Natural killer cell (primary cell): ENCODE results near the gene KLK4. TPM values are rescaled to one million over a fixed set of nuclear protein-coding genes. Genes with fewer than 3 reads are reported as not detected.

Source experiments
- ATAC-seq, 3 donors: fragments of 150-1000 bp in 2 of 3; fragments of 200-7000 bp in 1 of 3; cut with Tn5 transposase; 1 replicate in 1 of 3; 2 replicates in 2 of 3; pipeline ENCODE4 v1.10.0; 2021; ENCODE audit warnings: mild to moderate bottlenecking in 2 of 3, moderate library complexity in 2 of 3
- DNase-seq, 2 donors: peaks; one replicate each; pipeline versions ENCODE4 v3.0.0 to v3.0.0-alpha.2; 2013 to 2021; ENCODE audit warnings: mixed read lengths in 1 of 2
- H3K27ac ChIP-seq: one replicate; pipeline ENCODE4 v1.5.1; 2013; ENCODE audit warnings: mild to moderate bottlenecking, low read length
- H3K27me3 ChIP-seq: one replicate; pipeline ENCODE4 v1.6.1; 2013; ENCODE audit warnings: low read length; ENCODE audit not compliant: control insufficient read depth, insufficient read depth
- H3K36me3 ChIP-seq: one replicate; pipeline ENCODE4 v1.6.1; 2013; ENCODE audit warnings: low read length; ENCODE audit not compliant: control insufficient read depth, insufficient read depth
- H3K4me1 ChIP-seq: one replicate; pipeline ENCODE4 v1.6.1; 2013; ENCODE audit warnings: low read length; ENCODE audit not compliant: control insufficient read depth, insufficient read depth
- H3K4me3 ChIP-seq: one replicate; pipeline ENCODE4 v1.5.1; 2013; ENCODE audit warnings: low read length
- H3K9me3 ChIP-seq: one replicate; pipeline ENCODE4 v1.6.1; 2013; ENCODE audit warnings: low read length; ENCODE audit not compliant: control insufficient read depth, insufficient read depth
- H3K27ac Mint-ChIP-seq, 2 donors: one replicate each; pipeline ENCODE4 v1.8.0; 2022; ENCODE audit warnings: mild to moderate bottlenecking in 2 of 2, mixed read lengths in 2 of 2, moderate library complexity in 1 of 2
- H3K27me3 Mint-ChIP-seq, 2 donors: one replicate each; pipeline ENCODE4 v1.8.0; 2022; ENCODE audit warnings: low read depth in 2 of 2, mixed read lengths in 2 of 2
- H3K36me3 Mint-ChIP-seq: one replicate; pipeline ENCODE4 v1.8.0; 2022; ENCODE audit warnings: mixed read lengths
- H3K4me1 Mint-ChIP-seq, 2 donors: one replicate each; pipeline ENCODE4 v1.8.0; 2022; ENCODE audit warnings: mixed read lengths in 2 of 2
- H3K4me3 Mint-ChIP-seq: one replicate; pipeline ENCODE4 v1.8.0; 2022; ENCODE audit warnings: mild to moderate bottlenecking, moderate library complexity, mixed read lengths
- H3K9me3 Mint-ChIP-seq, 2 donors: one replicate each; pipeline ENCODE4 v1.8.0; 2022; ENCODE audit warnings: mixed read lengths in 2 of 2
- WGBS: methylation state at CpG from one replicate; pipeline ENCODE4 v1.1.7; 2013; ENCODE audit warnings: missing lambda C conversion rate; ENCODE audit not compliant: insufficient coverage; 5-methylcytosine and 5-hydroxymethylcytosine counted together
- intact Hi-C: fragments of 100-400 bp; cut with micrococcal nuclease; formaldehyde crosslinking; loops from one replicate; pipeline ENCODE4 v1.14.2; 2022
- total RNA-seq, 4 donors: library from RNA; stranded (reverse); fragments of 120-200 nt in 1 of 4; gene quantifications; one replicate each; pipeline versions ENCODE4 v1.2.3 to v1.2.4, GENCODE V29; 2013 to 2022
- TF ChIP-seq, protein P1 (sequence below): fragments of 200-600 bp; IDR thresholded peaks from one replicate; pipeline ENCODE4 v1.8.0; 2022; ENCODE audit warnings: antibody characterized with exemption

Gene KLK4
- total RNA-seq = not detected
- not detected for total RNA-seq (2013)

- H3K4me3 ChIP-seq = no peak within 1 kb of the TSS
- 66% methylated on average over 9 of the region's 9 CpGs for WGBS
- intact Hi-C loops = no loop called here
- TF ChIP-seq, protein P1, sequence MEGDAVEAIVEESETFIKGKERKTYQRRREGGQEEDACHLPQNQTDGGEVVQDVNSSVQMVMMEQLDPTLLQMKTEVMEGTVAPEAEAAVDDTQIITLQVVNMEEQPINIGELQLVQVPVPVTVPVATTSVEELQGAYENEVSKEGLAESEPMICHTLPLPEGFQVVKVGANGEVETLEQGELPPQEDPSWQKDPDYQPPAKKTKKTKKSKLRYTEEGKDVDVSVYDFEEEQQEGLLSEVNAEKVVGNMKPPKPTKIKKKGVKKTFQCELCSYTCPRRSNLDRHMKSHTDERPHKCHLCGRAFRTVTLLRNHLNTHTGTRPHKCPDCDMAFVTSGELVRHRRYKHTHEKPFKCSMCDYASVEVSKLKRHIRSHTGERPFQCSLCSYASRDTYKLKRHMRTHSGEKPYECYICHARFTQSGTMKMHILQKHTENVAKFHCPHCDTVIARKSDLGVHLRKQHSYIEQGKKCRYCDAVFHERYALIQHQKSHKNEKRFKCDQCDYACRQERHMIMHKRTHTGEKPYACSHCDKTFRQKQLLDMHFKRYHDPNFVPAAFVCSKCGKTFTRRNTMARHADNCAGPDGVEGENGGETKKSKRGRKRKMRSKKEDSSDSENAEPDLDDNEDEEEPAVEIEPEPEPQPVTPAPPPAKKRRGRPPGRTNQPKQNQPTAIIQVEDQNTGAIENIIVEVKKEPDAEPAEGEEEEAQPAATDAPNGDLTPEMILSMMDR = no peak
- DNase-seq = no peak
- no peak within 1 kb of the TSS for H3K27ac Mint-ChIP-seq
- peaks cover 0 to 10% of the 10 kb centered on the region in 2 donors for H3K4me1 Mint-ChIP-seq
- H3K27me3 ChIP-seq = peaks cover 20% of the 10 kb centered on the region
- H3K36me3 Mint-ChIP-seq = no peaks in the 10 kb centered on the region
- no peak within 1 kb of the TSS for H3K4me3 Mint-ChIP-seq
- ATAC-seq = peak in 1 of 3 donors; percentile 31
- H3K4me1 ChIP-seq = peaks cover 9% of the 10 kb centered on the region
- no peaks in the 10 kb centered on the region for H3K9me3 ChIP-seq
- peaks cover 36 to 41% of the 10 kb centered on the region in 2 donors for H3K27me3 Mint-ChIP-seq
- H3K27ac ChIP-seq = no peak within 1 kb of the TSS
- H3K36me3 ChIP-seq = no peaks in the 10 kb centered on the region
- H3K9me3 Mint-ChIP-seq = no peaks in the 10 kb centered on the region
Measured at GRCh38 chr19:50911206-50912101, at the start of gene KLK4. KLK4 (minus strand) TSS chr19:50911395; CDS start chr19:50910738, 657 bp downstream.

- Histone ChIP-seq H3K4me3 (no peak overlapping the region), H3K27ac (no peak overlapping the region), H3K4me1 (no peaks in the 10 kb centered on the region), H3K27me3 (no peaks in the 10 kb centered on the region), H3K9me3 (no peaks in the 10 kb centered on the region), H3K36me3 (no peaks in the 10 kb centered on the region)
- Mint-ChIP-seq H3K27ac (no peak overlapping the region), H3K27me3 (peaks cover 9 to 23% of the 10 kb centered on the region in 2 donors), H3K9me3 (peaks cover 7 to 8% of the 10 kb centered on the region in 2 donors), H3K36me3 (no peaks in the 10 kb centered on the region), H3K4me1 (no peaks in the 10 kb centered on the region), H3K4me3 (no peak overlapping the region)
- TF ChIP-seq, protein P1 = no peak
- WGBS = 76% methylated on average over 7 of the region's 9 CpGs
- intact Hi-C loops = no loop called here
- ATAC-seq (no peak), DNase-seq (no peak)
Measured at GRCh38 chr19:50959731-50960500, 48.7 kb upstream of the KLK4 start.

- no peak overlapping the region for H3K4me3 ChIP-seq
- no peaks in the 10 kb centered on the region for H3K36me3 ChIP-seq
- H3K27ac ChIP-seq = no peak overlapping the region
- H3K27me3 Mint-ChIP-seq = peaks cover 0 to 18% of the 10 kb centered on the region in 2 donors
- intact Hi-C loops = no loop called here
- TF ChIP-seq, protein P1 = no peak
- H3K4me1 Mint-ChIP-seq = no peaks in the 10 kb centered on the region
- H3K27me3 ChIP-seq = no peaks in the 10 kb centered on the region
- H3K4me3 Mint-ChIP-seq = no peak overlapping the region
- 62% methylated on average over 8 of the region's 8 CpGs for WGBS
- H3K36me3 Mint-ChIP-seq = no peaks in the 10 kb centered on the region
- no peak for ATAC-seq
- H3K4me1 ChIP-seq = no peaks in the 10 kb centered on the region
- no peak overlapping the region for H3K27ac Mint-ChIP-seq
- peaks cover 4% of the 10 kb centered on the region in 2 donors for H3K9me3 Mint-ChIP-seq
- H3K9me3 ChIP-seq = no peaks in the 10 kb centered on the region
- DNase-seq = no peak
Measured at GRCh38 chr19:50957587-50957986, 46.4 kb upstream of the KLK4 start.
